HG02588 (cell line): ENCODE results near the gene CASZ1.

Source experiments
- ATAC-seq: cut with Tn5 transposase; IDR thresholded peaks from one replicate; pipeline ENCODE4 v1.9.1; 2021; ENCODE audit warnings: mild to moderate bottlenecking, moderate library complexity; ENCODE audit not compliant: unreplicated experiment

Gene CASZ1, protein sequence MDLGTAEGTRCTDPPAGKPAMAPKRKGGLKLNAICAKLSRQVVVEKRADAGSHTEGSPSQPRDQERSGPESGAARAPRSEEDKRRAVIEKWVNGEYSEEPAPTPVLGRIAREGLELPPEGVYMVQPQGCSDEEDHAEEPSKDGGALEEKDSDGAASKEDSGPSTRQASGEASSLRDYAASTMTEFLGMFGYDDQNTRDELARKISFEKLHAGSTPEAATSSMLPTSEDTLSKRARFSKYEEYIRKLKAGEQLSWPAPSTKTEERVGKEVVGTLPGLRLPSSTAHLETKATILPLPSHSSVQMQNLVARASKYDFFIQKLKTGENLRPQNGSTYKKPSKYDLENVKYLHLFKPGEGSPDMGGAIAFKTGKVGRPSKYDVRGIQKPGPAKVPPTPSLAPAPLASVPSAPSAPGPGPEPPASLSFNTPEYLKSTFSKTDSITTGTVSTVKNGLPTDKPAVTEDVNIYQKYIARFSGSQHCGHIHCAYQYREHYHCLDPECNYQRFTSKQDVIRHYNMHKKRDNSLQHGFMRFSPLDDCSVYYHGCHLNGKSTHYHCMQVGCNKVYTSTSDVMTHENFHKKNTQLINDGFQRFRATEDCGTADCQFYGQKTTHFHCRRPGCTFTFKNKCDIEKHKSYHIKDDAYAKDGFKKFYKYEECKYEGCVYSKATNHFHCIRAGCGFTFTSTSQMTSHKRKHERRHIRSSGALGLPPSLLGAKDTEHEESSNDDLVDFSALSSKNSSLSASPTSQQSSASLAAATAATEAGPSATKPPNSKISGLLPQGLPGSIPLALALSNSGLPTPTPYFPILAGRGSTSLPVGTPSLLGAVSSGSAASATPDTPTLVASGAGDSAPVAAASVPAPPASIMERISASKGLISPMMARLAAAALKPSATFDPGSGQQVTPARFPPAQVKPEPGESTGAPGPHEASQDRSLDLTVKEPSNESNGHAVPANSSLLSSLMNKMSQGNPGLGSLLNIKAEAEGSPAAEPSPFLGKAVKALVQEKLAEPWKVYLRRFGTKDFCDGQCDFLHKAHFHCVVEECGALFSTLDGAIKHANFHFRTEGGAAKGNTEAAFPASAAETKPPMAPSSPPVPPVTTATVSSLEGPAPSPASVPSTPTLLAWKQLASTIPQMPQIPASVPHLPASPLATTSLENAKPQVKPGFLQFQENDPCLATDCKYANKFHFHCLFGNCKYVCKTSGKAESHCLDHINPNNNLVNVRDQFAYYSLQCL (N-terminal part only)

DNA sequence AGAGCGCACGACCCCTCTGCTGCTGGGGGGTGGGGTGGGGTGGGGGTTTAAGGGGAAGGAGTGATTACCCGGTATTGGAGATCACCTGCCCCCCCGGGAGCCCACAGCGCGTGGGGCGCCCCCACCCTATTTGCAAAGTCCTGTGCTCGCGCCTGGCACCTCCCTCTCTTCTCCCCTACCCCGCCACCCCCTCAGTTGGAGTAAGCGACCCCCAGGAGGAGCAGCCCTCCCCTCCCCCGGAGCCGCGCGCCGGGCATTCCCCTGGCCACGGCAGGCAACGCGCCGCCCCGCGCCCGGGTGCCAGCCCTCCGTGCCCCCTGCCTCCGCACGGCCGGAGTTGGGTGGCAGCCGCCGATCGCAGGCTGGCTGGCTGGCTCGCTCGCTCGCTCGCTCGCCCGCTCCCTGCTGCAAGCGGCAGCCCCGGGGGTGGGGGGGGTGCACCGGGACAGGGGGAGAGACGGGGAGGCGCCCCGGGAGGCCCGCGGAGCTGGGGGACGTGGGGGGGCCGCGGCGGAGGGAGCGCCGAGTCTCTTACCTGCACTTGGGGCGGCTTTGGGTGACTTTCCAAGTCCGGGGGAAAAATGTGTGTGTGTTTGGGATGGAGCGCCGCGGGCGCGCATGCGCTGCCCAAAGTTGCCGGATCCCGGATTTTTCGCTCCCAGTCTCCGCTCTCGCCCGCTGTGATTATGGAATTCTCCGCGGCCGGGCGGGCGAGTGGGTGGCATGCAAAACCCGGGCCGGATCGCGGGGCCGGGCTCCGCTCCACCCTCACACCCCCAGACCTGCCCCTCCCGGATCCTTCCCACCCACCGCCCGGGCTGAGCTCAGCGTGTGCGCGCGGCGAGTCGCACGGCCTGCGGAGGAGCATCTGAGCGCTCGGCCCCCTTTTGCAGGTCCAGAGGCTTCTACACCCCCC is at the start of gene CASZ1:
Gene CASZ1 (minus strand): TSS at position 618 of the 916 bp plus-strand sequence. CDS start 102,757 bp downstream, outside the sequence.
- ATAC-seq = no peak

DNA sequence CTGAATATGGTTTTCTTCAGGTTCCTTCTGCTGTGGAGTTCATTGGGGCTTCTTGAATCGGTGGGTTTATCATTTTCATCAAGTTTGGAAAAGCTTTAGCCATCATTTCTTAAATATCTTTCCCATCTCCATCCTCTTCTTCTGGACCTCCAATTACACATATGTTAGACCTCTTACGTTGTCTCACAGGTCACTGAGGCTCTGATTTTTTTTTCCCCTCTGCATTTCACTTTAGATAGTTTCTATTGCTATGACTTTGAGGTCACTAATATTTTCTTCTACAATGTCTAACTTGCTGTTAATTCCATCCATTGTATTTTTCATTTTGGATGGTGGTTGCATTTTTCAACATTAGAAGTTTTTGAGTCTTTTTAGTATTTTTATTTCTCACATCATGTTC is 47.3 kb upstream of the CASZ1 start:
- ATAC-seq = no peak

DNA sequence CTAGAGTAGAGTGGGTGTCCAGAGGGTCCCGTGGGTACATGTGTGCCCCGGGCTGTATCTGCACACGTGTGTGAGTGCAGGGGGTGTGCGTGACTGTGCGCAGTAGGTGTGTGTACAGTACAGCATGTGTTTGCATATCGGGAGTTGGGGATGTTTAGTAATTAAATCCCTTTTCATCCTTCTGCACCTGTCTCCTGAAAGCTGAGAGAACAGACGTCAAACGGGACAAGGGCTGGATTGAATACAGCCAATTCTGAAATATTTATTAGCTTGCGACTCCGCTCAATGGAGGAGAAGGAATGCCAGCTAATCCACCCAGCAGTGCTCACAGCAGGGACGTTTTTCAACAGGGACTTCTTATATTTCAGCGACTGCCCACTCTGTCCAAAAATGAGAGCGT is 44.7 kb upstream of the CASZ1 start:
- no peak for ATAC-seq

DNA sequence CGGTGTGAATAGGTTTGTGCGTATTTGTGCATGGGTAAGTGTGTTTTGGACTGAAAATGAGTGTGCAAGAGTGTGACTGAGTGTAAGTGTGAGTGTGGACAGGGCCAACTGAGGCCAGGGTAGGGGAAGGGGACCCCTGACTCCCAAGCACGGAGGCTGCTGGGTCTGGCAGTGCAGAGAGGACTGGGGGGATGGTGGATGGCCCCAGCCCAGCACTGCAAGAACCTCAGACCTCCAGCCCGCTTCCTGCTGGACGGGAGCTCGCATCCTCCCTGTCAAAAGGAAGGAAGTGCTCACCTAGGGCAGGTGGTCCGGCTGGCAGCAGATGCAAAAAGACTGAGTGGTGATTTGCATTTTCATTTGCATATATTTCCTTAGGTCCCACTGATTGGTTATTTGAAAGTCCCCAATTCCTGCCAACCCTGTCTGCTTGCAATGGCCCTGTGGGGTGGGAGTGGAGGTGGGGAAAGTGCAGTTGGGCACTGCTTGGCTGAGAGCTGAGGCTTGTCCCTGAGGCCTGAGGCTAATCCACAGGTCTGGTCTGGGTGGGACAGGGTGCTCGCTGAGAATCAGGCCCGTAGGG is 42.8 kb upstream of the CASZ1 start:
- ATAC-seq = no peak

DNA sequence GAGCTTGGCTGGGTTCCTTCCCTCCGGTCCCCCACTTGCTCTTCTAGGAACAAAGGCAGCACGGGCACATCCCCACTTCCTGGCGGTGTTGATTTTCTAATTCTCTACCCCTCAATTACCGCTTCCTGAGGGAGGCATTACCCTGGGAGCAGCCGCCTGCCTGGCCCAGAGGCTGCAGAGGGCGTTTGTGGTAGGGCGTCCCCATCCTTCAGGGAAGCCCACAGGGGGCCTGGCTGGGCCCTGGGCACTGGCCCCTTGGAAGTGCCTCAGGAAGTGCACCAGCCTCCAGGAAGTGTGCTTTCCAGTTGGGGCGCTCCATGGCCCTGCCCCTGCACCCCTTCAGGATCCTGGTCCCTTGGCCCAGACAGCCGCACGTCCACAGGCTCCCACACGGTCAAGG is 42.1 kb upstream of the CASZ1 start:
- ATAC-seq = no peak

DNA sequence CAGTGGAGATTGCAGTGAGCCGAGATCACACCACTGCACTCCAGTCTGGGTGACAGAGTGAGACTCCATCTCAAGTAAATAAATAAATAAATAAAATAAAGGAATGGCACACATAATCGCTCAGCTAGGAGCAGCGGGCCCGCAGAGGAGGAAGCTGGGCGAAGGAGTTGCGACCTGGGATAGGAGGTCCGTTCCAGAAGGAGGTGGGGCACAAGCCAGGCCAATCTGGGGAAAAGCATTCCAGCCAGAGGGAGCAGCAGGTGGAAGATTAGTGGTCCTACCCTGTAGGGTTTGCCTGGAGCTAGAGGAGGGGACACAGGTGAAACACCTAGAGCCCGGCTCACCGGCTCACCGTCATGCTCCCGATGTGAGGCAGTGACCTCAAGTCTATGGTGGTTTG is 40.3 kb upstream of the CASZ1 start:
- no peak for ATAC-seq

DNA sequence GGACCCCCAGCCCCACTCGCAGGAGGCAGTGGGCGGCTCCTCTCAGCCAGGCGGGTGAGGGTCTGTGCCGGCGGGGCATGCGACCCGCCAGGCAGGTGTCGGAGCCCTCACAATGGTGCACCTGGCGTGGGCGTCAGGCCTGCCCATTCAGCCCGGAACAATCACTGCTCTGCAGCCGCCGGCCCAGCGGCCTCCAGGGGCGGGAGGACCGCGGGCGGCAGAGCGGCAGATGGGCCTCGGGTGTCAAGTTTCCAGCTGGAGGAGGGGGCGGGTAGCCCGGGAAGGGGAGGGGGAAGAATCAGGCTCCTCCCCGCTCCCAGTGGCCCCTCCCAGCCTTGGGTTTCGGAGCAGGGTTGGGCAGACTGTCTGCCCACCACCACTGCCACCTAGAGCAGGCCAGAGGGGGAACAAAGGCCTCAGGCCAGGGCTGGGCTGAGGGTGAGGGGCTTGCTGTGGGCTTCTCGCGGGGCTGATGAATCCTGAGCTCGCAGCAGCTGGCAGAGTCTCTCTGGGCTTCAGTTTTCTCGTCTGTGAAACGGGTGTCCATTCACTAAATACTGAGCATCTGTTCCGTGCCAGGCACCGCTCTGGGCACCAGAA is 39.5 kb upstream of the CASZ1 start:
- no peak for ATAC-seq

DNA sequence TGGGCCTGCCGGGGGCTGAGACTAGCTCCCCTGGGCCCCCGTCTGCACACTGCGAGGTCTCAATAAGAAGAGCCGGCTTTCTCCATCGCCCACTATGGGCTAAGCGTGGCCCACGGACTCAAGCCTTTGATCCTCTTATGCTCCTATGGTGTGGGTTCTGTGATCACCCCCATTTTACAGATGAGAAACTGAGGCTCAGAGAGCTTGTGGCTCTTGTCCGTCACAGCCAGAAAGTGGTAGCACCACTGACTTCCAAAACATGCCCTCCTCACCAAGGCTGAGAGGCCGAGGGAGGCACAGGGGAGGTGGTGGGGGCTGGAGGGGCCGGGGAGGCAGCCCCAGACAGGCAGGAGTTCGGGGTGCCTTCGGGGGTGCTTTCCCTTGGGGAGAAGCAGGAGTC is 39.0 kb upstream of the CASZ1 start:
- no peak for ATAC-seq

DNA sequence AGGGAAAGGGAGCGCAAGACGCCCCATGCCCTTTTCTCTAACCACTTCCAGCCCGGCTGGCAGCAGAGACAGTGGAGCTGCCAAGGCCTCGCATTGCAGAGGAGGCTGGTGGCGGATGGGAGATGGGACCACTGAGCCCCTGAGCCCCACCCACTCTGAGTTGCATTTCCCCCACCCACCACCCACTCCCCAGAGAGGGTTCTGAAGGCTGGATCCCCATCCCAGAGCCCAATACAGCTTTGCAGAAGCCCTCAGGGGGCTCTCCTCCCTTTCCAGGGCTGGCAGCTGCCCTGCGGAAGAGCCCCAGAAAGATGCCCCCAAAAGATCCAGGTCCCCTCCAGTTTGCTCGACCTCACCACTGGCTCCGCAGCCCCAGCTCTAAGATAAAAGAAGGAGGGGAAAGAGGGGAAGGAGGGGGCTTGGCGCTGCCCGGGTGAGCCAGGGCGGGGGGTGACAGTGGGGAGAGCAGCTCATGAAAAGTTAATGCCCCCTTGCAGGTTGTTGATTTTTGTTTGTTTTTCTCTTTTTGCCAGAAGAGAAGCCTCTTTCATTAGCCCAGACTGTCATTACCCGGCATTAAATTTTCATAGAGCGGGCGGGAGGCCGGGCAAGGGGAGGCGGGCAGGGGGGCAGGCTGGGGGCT is 38.4 kb upstream of the CASZ1 start:
- no peak for ATAC-seq

DNA sequence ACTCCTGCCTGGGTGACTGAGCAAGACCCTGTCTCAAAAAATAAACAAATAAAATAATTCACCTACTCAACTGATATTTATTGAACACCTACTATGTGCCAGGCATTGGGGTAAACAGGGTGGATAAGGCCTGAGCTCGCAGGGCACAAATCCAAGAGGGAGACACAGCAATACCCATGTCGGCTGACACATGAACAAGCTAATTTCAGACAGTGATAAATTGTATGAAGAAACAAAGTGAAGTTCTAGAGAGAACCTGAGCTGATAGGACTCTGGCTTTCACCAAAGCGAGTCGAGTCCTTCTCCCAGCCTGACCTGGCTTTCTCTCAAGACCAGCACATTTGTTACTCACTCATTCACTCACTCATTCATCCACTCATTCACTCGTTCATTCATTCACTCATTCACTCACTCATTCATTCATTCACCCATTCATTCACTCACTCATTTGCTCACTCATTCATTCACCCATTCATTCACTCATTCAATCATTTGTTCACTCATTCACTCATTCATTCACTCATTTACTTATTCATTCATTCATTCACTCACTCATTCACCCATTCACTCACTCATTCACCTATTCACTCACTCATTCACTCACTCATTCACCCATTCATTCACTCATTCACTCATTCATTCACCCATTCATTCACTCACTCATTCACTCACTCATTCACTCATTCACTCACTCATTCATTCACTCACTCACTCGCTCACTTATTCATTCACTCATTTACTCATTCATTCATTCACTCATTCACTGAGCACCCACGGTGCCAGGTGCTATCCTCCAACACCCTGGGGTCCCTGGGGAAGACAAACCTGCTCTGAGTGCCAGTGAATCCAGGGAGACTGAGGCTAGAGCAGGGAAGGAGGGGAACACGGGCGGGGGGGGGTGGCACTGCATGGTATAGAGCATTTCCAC is 37.4 kb upstream of the CASZ1 start:
- ATAC-seq = no peak

DNA sequence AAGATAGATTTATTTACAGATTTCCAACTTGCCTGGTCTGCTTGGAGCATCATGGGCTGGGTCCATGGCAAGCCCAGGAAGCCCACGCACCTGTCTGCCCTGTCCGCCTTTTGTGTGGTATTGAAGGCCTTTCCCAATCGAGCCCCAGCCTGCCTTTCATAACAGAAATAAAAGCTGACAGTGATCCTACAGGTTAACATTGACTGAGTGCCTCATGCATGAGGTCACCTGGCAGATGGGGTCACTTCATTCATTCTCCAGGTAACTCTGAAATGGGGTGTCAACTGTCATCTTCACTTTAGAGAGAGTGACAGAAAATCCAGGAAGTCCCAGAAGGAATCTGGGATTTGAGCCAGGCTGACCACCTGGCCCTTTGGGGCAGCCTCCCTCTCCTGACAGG is 36.3 kb upstream of the CASZ1 start:
- ATAC-seq = no peak

DNA sequence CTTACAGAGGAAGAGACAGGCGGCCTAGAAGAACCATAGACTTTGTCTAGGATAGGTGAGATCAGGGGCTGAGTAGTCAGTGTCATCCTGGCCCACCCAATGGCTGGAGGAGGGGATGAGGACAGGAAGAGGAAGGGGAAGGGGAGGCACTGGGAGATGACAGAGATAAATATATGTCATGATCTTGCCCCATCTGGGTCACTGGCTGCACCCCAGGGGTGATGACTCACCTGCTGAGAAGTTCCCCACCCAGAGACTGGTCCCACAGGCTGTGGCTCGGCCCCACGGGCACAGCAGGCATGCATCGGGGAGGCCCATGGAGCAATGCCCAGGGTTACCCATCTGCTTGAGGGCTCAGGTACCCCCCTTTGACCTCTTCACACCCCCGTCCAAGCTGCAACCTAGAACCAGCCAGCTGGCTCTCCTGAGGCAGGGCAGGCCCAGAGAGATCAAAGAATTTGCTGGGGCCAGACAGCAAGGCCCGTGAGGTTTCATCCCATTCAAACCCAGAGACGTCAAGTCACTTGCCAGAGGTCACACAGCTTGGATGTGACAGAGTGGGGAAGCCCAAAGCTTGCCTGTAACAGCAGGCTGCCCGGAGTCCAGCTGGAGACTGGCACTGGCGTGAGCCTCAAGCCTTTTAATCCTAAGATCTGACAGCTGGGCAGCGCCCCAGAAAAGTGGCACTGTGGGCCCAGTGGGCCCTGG is 34.7 kb upstream of the CASZ1 start:
- ATAC-seq = no peak

DNA sequence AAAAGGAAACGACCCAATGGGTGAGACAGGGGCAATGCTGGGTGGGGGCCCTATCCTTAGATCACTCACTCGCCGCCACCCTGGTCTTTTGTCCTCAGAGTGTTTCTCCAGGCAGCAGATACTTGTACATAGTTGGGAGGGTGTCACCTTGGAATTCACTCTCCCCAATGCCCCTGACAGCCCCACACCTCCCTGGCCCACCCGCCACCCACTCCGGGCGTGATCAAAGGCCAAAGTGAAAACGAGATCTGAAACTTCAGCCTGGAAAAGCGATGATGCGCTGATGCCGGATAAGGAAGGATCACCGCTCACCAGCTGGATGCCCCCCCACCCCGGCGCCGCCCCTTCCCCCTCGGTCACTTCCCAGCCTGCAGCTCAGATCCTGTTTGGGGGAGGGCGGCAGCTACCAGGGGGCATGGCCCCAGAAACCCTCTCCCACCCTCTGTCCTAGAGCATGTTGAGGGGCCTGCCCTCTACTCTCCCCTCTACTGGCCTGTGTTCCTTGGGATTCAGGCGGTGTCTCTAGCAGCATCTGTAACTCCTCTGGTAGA is 33.6 kb upstream of the CASZ1 start:
- no peak for ATAC-seq

DNA sequence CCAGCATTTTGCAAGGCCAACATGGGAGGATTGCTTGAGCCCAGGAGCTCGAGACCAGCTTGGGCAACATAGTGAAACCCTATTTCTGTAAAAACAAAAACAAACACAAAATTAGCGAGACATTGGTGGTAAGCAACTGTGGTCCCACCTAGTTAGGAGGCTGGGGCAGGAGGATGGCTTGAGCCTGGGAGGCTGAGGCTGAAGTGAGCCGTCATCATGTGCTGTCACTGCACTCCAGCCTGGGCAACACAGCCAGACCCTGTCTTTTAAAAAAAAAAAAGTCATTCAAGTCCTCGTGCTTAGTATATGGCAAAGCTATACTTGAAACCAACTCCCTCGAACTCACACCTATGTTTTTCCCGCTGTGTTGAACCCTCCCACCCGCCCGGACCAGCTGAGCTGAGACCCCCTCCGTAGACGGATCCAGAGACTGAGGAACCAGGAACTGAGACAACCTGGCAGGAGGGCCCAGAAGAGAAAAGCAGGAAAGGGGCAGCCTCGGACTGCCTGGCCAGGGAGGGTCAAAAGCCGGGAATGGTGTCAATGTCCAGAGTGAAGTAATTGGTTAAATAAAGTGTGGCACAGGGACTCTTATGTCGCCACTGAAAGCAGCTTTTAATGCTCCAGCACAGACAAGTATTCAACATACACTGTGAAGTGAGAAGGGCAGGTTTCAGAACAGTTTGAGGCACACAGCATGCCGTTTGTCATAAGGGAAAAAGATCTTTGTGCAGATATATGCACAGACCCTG is 32.8 kb upstream of the CASZ1 start:
- ATAC-seq = no peak

DNA sequence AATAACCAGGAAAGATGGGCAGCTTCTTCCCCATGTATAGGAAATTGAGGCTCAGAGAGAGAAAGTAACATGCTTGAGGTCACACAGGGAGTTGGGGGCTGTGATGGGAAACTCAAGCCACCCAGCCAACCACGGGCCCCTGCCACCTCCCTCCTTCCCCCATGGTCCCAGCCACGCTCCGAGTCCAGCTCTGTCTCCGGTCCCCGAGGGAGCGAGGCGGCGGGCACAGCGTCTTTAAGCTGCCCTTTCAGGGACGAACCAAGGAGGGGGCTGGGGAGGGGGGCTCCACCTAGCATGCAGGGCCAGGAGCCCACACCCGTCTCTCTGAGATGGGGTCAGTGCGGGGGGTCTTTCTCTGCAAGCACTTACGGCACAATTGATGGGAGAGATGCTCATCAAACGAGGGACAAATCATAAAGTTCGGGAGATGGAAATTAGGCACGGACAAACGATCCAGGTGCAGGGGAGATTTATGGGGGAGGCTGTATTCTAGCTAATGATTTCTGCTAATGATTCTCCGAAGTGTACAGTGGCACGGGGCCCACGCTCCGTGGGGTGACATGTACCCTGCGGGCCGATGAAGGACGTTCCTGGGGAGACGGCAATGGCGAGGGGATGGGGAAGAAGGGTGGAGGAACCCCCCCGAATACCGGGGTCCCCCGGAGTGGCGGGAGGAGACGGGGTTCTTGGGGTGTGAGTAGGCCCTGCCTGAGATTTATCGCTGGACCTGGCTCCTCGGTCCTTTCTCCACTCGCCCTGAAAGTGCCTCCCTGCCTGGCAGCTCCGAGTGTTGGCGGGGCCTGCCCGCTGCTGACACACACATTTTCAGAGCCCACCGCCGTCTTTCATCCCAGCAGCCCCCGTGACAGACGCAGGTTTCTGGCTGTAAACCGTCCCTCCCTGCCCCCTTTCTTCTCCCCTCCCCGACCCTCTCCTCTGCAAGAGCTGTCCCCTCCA is 31.2 kb upstream of the CASZ1 start:
- no peak for ATAC-seq
